Right lobe of liver (tissue), 4 donors: ENCODE data around the gene BOC.

Experiments
- CTCF ChIP-seq, 4 donors: fragments of 200-600 bp in 3 of 4; fragments of 450-650 bp in 1 of 4; IDR thresholded peaks; one replicate each; pipeline versions ENCODE4 v1.5.1 to v1.8.0; 2016 to 2022; ENCODE audit warnings: antibody characterized with exemption in 4 of 4, mild to moderate bottlenecking in 2 of 4
- POLR2A ChIP-seq: fragments of 450-650 bp; IDR thresholded peaks from one replicate; pipeline ENCODE4 v1.6.1; 2017; ENCODE audit warnings: antibody characterized with exemption, mild to moderate bottlenecking
- donor health status: DM: no; HTN: no; CAD: no.
- donor health status: DM: no; HTN: no; CAD: no.
- donor health status: DM: no; HTN: yes; CAD: no.

- TF ChIP-seq CTCF (IDR thresholded peaks at IDR 0.05), result no peak
- TF ChIP-seq POLR2A, result no peak
These were observed 73.9 kb downstream of the BOC start for GRCh38 chr3:113285226-113285625.
